GM21367 (cell line): Measurements from ENCODE around the gene MLEC.

Experiments
- ATAC-seq: cut with Tn5 transposase; IDR thresholded peaks from one replicate; pipeline ENCODE4 v1.9.1; 2021; ENCODE audit not compliant: unreplicated experiment

The MLEC gene

DNA sequence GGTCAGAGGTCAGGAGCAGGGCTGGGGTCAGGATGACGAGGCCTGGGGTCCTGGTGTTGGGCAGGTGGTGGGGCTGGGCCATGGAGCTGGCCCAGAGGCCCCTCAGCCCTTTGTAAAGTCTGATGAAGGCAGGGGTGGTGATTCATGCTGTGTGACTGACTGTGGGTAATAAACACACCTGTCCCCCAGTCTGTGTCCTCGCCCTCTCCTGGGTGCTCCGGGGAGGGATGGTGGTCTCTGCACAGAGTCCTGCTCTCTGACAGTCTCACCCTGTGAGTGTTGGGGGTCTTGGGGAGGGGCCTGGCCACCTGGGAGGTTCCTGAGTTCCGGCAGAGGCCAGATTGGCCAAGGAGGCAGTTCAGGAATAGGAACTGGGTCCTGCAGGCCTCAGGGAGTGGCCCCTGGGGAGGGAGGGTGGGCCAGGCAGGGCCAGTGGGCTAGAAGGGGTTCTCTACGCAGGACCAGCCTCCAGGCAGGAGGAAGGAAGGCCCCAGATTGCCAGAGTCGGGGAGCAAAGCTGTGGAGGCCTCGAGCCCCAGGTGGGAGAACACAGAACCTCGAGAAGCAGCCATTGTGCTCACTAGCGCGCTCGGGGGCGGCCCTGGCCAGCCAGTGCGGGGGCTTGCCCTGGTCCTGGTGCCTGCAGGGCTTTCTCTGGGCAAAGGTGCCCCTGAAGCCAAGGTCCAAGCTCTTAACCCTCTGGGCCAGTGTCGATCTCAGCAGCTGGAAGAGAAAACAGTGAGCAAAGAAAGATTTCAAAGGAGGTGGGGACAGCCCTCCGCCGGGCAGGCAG, 53.1 kb downstream of the MLEC start:
- ATAC-seq, result no peak

GRCh38 chr12:120740871-120741270, 53.9 kb downstream of the MLEC start:
- ATAC-seq, result no peak

DNA sequence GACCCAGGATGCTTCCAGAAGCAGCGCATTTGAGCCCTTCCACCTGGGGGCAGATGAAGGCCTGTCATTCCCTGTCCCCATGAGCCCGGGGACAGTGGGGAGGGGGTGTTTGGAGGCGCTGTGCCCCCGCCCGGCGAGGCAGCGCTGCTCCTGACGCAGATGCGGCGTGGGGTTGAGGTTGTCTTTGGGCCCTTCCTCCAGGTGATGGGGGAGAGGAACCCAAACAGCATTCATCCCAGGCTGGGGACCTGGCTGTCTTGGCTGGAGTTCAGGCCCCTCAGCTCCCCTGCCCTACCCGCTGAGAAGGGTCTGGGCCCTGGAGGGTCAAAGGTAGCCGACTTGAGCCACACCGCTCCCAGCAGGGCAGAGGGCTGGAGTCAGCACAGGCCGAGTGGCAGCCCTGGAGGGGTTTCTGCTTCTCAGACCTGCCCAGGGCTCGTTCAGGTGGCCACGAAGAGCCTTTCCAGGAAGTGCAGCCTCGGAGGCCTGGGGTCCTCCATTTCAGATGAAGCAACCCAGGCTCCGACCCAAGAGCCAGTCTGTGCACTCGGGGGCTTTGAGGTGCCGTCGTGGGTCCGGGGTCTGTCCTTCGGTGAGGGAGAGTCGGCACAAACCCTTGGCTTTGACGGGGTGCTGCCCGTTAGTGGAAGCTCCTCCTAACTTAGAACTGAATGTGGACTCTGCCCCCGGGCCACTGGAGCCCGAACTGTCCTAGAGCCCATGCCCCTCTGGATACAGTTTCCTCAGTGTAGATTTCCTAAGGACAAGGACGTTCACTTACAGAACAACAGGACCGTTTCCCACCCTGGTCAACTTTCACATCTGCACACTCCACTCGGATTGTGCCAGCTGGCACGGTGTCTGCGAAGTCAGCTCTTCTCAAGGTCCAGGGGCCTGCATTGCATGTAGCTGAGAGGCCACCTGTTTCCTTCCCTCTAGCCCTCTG, 54.8 kb downstream of the MLEC start:
- ATAC-seq, result no peak

GRCh38 chr12:120744922-120745493, 58.1 kb downstream of the MLEC start:
- ATAC-seq, result no peak

- no peak for ATAC-seq
These were observed 61.3 kb downstream of the MLEC start for GRCh38 chr12:120748242-120748641.

DNA sequence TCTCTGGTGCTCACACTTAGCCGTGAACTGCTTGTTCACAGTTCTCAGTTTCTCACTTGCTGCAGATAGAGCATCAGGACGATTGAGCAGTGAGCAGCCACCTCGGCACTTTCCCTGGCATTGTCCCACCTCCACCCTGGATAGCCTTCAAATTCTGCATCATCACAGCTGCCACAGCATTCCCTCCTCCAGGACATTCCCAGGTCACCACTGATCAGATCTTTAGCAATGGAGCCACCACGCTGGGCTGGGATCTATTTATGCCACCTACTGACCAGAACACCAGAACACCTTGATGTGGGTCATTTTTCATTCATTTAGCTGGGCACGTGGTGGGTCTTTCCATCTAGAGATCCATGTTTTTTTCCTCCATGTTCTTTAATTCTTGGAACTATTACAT, 62.3 kb downstream of the MLEC start:
- no peak for ATAC-seq

DNA sequence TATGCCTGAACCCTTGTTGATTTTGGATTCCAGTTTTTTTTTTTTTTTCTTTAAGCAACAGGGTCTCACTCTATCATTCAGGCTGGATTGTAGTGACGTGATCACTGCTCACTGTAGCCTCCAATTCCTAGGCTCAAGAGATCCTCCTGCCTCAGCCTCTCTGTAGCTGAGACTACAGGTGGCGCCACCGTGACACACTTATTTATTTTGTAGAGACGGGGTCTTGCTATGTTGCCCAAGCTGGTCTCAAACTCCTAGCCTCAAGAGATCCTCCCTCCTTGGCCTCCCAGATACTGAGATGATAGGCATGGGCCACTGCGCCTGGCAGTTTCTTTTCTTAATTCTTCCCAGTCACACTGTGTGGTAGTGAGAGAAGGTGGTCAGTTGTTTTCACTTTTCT, 63.9 kb downstream of the MLEC start:
- ATAC-seq, result no peak

DNA sequence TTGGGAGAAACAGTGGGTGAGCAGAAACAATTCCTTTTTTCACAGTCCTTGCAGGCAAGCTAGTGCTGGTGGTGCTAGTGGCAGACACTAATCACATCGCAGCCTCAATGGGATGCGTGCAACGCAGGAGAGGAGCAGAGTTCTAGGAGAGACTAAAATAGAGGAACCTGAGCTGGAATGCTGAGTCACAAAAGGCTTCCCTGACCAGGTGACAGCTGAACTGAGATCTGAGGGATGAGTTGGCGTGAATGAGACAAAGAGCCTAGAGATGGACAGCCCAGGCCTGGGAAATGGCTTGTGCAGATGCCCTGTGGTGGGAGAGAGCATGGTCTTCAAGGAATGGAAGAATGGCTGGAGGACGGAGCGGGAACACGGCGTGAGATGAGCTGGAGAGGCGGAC, 64.4 kb downstream of the MLEC start:
- ATAC-seq, result no peak
